HepG2 (cell line): ENCODE measurements around the gene COL8A2. TPM values are rescaled to one million over a fixed set of nuclear protein-coding genes. Genes with fewer than 3 reads are reported as not detected.

ENCODE experiments used
- CBX1 ChIP-seq: IDR thresholded peaks from one replicate; pipeline ENCODE4 v1.6.1; 2016; ENCODE audit warnings: antibody characterized with exemption, low read depth
- ETV5 ChIP-seq: IDR thresholded peaks from 2 replicates; pipeline ENCODE4 v1.6.1; 2018; ENCODE audit warnings: missing biosample characterization, missing genetic modification reagents, inconsistent platforms, borderline replicate concordance
- GLI4 ChIP-seq: sonication (generic); formaldehyde crosslinking; IDR thresholded peaks from 2 replicates; pipeline ENCODE4 v1.5.1; 2020; ENCODE audit warnings: missing genetic modification reagents, mild to moderate bottlenecking, moderate library complexity, borderline replicate concordance
- HMGA1 ChIP-seq: sonication (generic); formaldehyde crosslinking; conservative IDR thresholded peaks from 2 replicates; pipeline ENCODE4 v1.4.0; 2020; ENCODE audit warnings: missing genetic modification reagents
- HNF4A ChIP-seq: sonication (generic); formaldehyde crosslinking; IDR thresholded peaks from 2 replicates; pipeline ENCODE4 v1.4.0; 2020; ENCODE audit warnings: missing genetic modification reagents
- MBD4 ChIP-seq: IDR thresholded peaks from 2 replicates; pipeline ENCODE4 v1.6.1; 2012; ENCODE audit warnings: low read length, inconsistent platforms, borderline replicate concordance
- NAIF1 ChIP-seq: sonication (generic); formaldehyde crosslinking; IDR thresholded peaks from 2 replicates; pipeline ENCODE4 v1.5.0; 2020; ENCODE audit warnings: mild to moderate bottlenecking, missing genetic modification reagents, borderline replicate concordance
- NCOA5 ChIP-seq: sonication (generic); formaldehyde crosslinking; IDR thresholded peaks from 2 replicates; pipeline ENCODE4 v1.4.0; 2020; ENCODE audit warnings: missing genetic modification reagents
- NCOR1 ChIP-seq: fragments of 200-600 bp; sonication (generic); IDR thresholded peaks from 2 replicates; pipeline ENCODE4 v1.7.0; 2017; ENCODE audit warnings: antibody characterized with exemption, low read length, borderline replicate concordance
- NR1H2 ChIP-seq: sonication (generic); formaldehyde crosslinking; IDR thresholded peaks from 2 replicates; pipeline ENCODE4 v1.8.1; 2022; ENCODE audit warnings: low read depth, missing genetic modification reagents, borderline replicate concordance
- NR2C2 ChIP-seq: sonication (generic); formaldehyde crosslinking; IDR thresholded peaks from 2 replicates; pipeline ENCODE4 v1.4.0; 2020; ENCODE audit warnings: missing genetic modification reagents, mild to moderate bottlenecking, moderate library complexity, borderline replicate concordance
- PAF1 ChIP-seq: IDR thresholded peaks from 2 replicates; pipeline ENCODE4 v1.6.1; 2016; ENCODE audit warnings: missing genetic modification reagents, missing compliant biosample characterization
- PBX3 ChIP-seq: sonication (generic); formaldehyde crosslinking; IDR thresholded peaks from 2 replicates; pipeline ENCODE4 v1.8.1; 2023; ENCODE audit warnings: missing genetic modification reagents, inconsistent platforms, borderline replicate concordance
- SIN3A ChIP-seq: IDR thresholded peaks from 2 replicates; pipeline ENCODE4 v1.6.1; 2011; ENCODE audit warnings: low read depth, mild to moderate bottlenecking, control low read depth, low read length, borderline replicate concordance
- SMARCC2 ChIP-seq: fragments of 450-650 bp; IDR thresholded peaks from 2 replicates; pipeline ENCODE4 v1.6.1; 2017; ENCODE audit warnings: antibody characterized with exemption, mild to moderate bottlenecking
- SRSF9 ChIP-seq: fragments of 200-400 bp; formaldehyde crosslinking; IDR thresholded peaks from 2 replicates; pipeline ENCODE4 v1.6.1; 2018; ENCODE audit warnings: borderline replicate concordance, mild to moderate bottlenecking, low read depth, low read length; ENCODE audit not compliant: insufficient read depth, poor library complexity, severe bottlenecking
- ZNF275 ChIP-seq: sonication (generic); formaldehyde crosslinking; IDR thresholded peaks from 2 replicates; pipeline ENCODE4 v1.8.0; 2022; ENCODE audit warnings: missing genetic modification reagents, mild to moderate bottlenecking, inconsistent platforms, borderline replicate concordance
- ZNF570 ChIP-seq: sonication (generic); formaldehyde crosslinking; IDR thresholded peaks from 2 replicates; pipeline ENCODE4 v1.4.0; 2020; ENCODE audit warnings: mild to moderate bottlenecking, missing genetic modification reagents, borderline replicate concordance
- ZNF879 ChIP-seq: sonication (generic); formaldehyde crosslinking; IDR thresholded peaks from 2 replicates; pipeline ENCODE4 v1.8.1; 2023; ENCODE audit warnings: missing genetic modification reagents
- ZZZ3 ChIP-seq: sonication (generic); formaldehyde crosslinking; IDR thresholded peaks from 2 replicates; pipeline ENCODE4 v1.4.0; 2020; ENCODE audit warnings: missing genetic modification reagents, mild to moderate bottlenecking, borderline replicate concordance
- polyA plus RNA-seq, 8 experiments: library from polyadenylated mRNA; depleted of rRNA in 3 of 8; stranded (reverse) in 7 of 8; unstranded in 1 of 8; fragments of >200 nt; fragmentation: Illumina TruSeq in 4 of 8; extraction: Trizol in 4 of 8; gene quantifications; 2 replicates each; pipeline versions ENCODE4 v1.2.1 to v1.2.3, GENCODE V29; 2011 to 2016; ENCODE audit warnings: low read depth in 4 of 8, missing spikeins in 1 of 8, mixed read lengths in 1 of 8; ENCODE audit not compliant: insufficient read depth in 1 of 8
- total RNA-seq, 5 experiments: library from RNA; depleted of rRNA; stranded (reverse); fragments of >200 nt; fragmentation: Illumina TruSeq; extraction: Trizol; gene quantifications; 2 replicates each; pipeline ENCODE4 v1.2.3, GENCODE V29; 2016; ENCODE audit warnings: low read depth in 1 of 5
- TF ChIP-seq, protein P1 (sequence below): sonication (generic); formaldehyde crosslinking; IDR thresholded peaks from 2 replicates; pipeline ENCODE4 v1.9.0; 2021; ENCODE audit warnings: missing genetic modification reagents, borderline replicate concordance
- TF ChIP-seq, protein P2 (sequence below): sonication (generic); formaldehyde crosslinking; IDR thresholded peaks from 2 replicates; pipeline ENCODE4 v1.4.0; 2020; ENCODE audit warnings: low read depth, mild to moderate bottlenecking, missing genetic modification reagents

Gene COL8A2
- total and polyA plus RNA-seq, 2 of the 13 experiments (the other 11 are each of a cell fraction or from before 2014, with no cell fraction given), result 0.13 to 0.24 TPM

DNA sequence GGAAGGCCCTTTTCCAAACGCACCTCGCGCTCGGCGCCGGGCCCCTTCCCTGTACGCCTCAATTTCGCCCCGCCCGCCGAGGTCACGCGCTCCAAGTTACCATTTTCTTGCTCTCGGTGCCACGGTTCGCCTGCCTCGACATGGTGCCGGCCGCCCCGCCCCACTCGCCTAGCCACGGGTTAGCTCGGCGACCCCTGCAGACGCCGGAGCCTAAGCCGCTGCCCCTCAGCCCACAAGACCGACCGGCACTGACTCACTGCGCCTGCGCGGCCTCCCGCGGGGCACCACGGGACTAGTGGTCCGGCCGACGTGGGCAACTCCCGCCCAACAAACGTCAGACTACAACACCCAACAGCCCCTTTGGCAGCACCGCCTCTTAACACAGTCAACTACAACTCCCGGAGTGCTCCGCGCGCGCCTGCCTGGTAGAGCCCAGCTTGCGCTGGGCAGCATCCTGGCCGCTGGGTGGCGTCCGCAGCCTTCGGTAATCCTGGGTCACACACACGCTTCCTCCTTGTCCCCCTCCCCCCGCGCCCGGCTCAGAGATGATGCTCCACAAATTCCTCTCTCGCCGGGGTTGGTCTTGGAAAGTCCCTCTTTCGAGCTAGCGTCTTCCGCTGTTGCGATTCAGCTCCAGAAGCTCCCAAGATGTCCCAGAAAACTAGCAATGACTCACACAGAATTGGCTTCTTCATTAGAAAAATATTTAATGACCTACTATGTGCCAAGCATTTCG lies 24.4 kb upstream of the COL8A2 start, which contains the start of gene TRAPPC3 (continued):
- peak; percentile 44; the same call in 1 of the 2 replicates for TF ChIP-seq ETV5 (CRISPR knock-in tag)
- TF ChIP-seq MBD4, result no peak
- TF ChIP-seq ZNF570 (CRISPR knock-in tag), result no peak
- peak; percentile 29 for TF ChIP-seq CBX1
- TF ChIP-seq, protein P1, sequence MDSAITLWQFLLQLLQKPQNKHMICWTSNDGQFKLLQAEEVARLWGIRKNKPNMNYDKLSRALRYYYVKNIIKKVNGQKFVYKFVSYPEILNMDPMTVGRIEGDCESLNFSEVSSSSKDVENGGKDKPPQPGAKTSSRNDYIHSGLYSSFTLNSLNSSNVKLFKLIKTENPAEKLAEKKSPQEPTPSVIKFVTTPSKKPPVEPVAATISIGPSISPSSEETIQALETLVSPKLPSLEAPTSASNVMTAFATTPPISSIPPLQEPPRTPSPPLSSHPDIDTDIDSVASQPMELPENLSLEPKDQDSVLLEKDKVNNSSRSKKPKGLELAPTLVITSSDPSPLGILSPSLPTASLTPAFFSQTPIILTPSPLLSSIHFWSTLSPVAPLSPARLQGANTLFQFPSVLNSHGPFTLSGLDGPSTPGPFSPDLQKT, result no peak
- TF ChIP-seq HNF4A (CRISPR knock-in tag), result no peak
- TF ChIP-seq SRSF9, result no peak
- 0 out of 2 replicates have a peak, but pooled peaks have one; percentile 60 for TF ChIP-seq SIN3A
- TF ChIP-seq HMGA1 (CRISPR knock-in tag), result no peak
- no peak for TF ChIP-seq ZNF879 (CRISPR knock-in tag)
- no peak for TF ChIP-seq PAF1
- TF ChIP-seq, protein P2, sequence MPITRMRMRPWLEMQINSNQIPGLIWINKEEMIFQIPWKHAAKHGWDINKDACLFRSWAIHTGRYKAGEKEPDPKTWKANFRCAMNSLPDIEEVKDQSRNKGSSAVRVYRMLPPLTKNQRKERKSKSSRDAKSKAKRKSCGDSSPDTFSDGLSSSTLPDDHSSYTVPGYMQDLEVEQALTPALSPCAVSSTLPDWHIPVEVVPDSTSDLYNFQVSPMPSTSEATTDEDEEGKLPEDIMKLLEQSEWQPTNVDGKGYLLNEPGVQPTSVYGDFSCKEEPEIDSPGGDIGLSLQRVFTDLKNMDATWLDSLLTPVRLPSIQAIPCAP (CRISPR knock-in tag), result 0 out of 2 replicates have a peak, but pooled peaks have one; percentile 38
- TF ChIP-seq ZZZ3 (CRISPR knock-in tag), result peak; percentile 29; the same call in 1 of the 2 replicates
- TF ChIP-seq NR1H2 (CRISPR knock-in tag), result no peak
- TF ChIP-seq SMARCC2, result no peak
- no peak for TF ChIP-seq NAIF1 (CRISPR knock-in tag)
- TF ChIP-seq GLI4 (CRISPR knock-in tag), result no peak; the same call in 1 of the 2 replicates
- TF ChIP-seq PBX3 (CRISPR knock-in tag), result no peak
- TF ChIP-seq NCOA5 (CRISPR knock-in tag), result no peak
- 0 out of 2 replicates have a peak, but pooled peaks have one; percentile 33 for TF ChIP-seq ZNF275 (CRISPR knock-in tag)
- TF ChIP-seq NR2C2 (CRISPR knock-in tag), result peak; percentile 88
- TF ChIP-seq NCOR1, result no peak
